HepG2 (cell line): ENCODE measurements around the gene MRPL34. TPM values are rescaled to one million over a fixed set of nuclear protein-coding genes. Genes with fewer than 3 reads are reported as not detected.

ENCODE experiments used
- ARID4A ChIP-seq: sonication (generic); formaldehyde crosslinking; IDR thresholded peaks from 2 replicates; pipeline ENCODE4 v1.5.0; 2020; ENCODE audit warnings: mild to moderate bottlenecking, missing genetic modification reagents, borderline replicate concordance
- CREBL2 ChIP-seq: sonication (generic); formaldehyde crosslinking; IDR thresholded peaks from 2 replicates; pipeline ENCODE4 v1.8.1; 2023; ENCODE audit warnings: missing genetic modification reagents, mild to moderate bottlenecking, borderline replicate concordance
- E2F2 ChIP-seq: sonication (generic); formaldehyde crosslinking; IDR thresholded peaks from 2 replicates; pipeline ENCODE4 v1.4.0; 2020; ENCODE audit warnings: missing genetic modification reagents, borderline replicate concordance
- FLYWCH1 ChIP-seq: sonication (generic); formaldehyde crosslinking; IDR thresholded peaks from 2 replicates; pipeline ENCODE4 v1.8.1; 2023; ENCODE audit warnings: mild to moderate bottlenecking, missing genetic modification reagents
- SIX4 ChIP-seq: sonication (generic); formaldehyde crosslinking; IDR thresholded peaks from 2 replicates; pipeline ENCODE4 v1.4.0; 2020; ENCODE audit warnings: missing genetic modification reagents
- SMAD9 ChIP-seq: sonication (generic); formaldehyde crosslinking; IDR thresholded peaks from 2 replicates; pipeline ENCODE4 v1.5.1; 2020; ENCODE audit warnings: mild to moderate bottlenecking, missing genetic modification reagents
- TAF15 ChIP-seq: fragments of 200-400 bp; formaldehyde crosslinking; IDR thresholded peaks from one replicate; pipeline ENCODE4 v1.6.1; 2018; ENCODE audit warnings: mild to moderate bottlenecking, low read depth, low read length; ENCODE audit not compliant: poor library complexity, severe bottlenecking
- TFDP1 ChIP-seq: IDR thresholded peaks from 2 replicates; pipeline ENCODE4 v1.6.1; 2016; ENCODE audit warnings: missing compliant biosample characterization, missing genetic modification reagents, borderline replicate concordance
- TOPORS ChIP-seq: sonication (generic); formaldehyde crosslinking; IDR thresholded peaks from 2 replicates; pipeline ENCODE4 v1.8.0; 2023; ENCODE audit warnings: mild to moderate bottlenecking, missing genetic modification reagents
- ZFP1 ChIP-seq: IDR thresholded peaks from 2 replicates; pipeline ENCODE4 v1.6.1; 2016
- ZMYM2 ChIP-seq: sonication (generic); formaldehyde crosslinking; IDR thresholded peaks from 2 replicates; pipeline ENCODE4 v1.8.0; 2022; ENCODE audit warnings: mild to moderate bottlenecking, missing genetic modification reagents
- ZNF609 ChIP-seq: sonication (generic); formaldehyde crosslinking; IDR thresholded peaks from 2 replicates; pipeline ENCODE4 v1.4.0; 2020; ENCODE audit warnings: mild to moderate bottlenecking, missing genetic modification reagents, borderline replicate concordance
- ZUFSP ChIP-seq: sonication (generic); formaldehyde crosslinking; IDR thresholded peaks from 2 replicates; pipeline ENCODE4 v1.9.0; 2021; ENCODE audit warnings: missing genetic modification reagents, mild to moderate bottlenecking, borderline replicate concordance
- polyA plus RNA-seq, 8 experiments: library from polyadenylated mRNA; depleted of rRNA in 3 of 8; stranded (reverse) in 7 of 8; unstranded in 1 of 8; fragments of >200 nt; fragmentation: Illumina TruSeq in 4 of 8; extraction: Trizol in 4 of 8; gene quantifications; 2 replicates each; pipeline versions ENCODE4 v1.2.1 to v1.2.3, GENCODE V29; 2011 to 2016; ENCODE audit warnings: low read depth in 4 of 8, missing spikeins in 1 of 8, mixed read lengths in 1 of 8; ENCODE audit not compliant: insufficient read depth in 1 of 8
- total RNA-seq, 5 experiments: library from RNA; depleted of rRNA; stranded (reverse); fragments of >200 nt; fragmentation: Illumina TruSeq; extraction: Trizol; gene quantifications; 2 replicates each; pipeline ENCODE4 v1.2.3, GENCODE V29; 2016; ENCODE audit warnings: low read depth in 1 of 5

MRPL34 gene
- total and polyA plus RNA-seq, 2 of the 13 experiments (the other 11 are each of a cell fraction or from before 2014, with no cell fraction given), result 74.0 to 77.3 TPM

GRCh38 chr19:17334414-17335409, 29.0 kb downstream of the MRPL34 start, which contains the start of gene ANO8 (continued):
- TF ChIP-seq TAF15 (peak; percentile 78), ARID4A (peak; percentile 94), ZUFSP (no peak), CREBL2 (no peak; the same call in 1 of the 2 replicates), FLYWCH1 (CRISPR knock-in tag) (no peak), TFDP1 (CRISPR knock-in tag) (no peak; the same call in 1 of the 2 replicates), TOPORS (CRISPR knock-in tag) (0 out of 2 replicates have a peak, but pooled peaks have one; percentile 80), ZMYM2 (CRISPR knock-in tag) (no peak), SMAD9 (CRISPR knock-in tag) (no peak), E2F2 (CRISPR knock-in tag) (no peak), ZFP1 (no peak), SIX4 (no peak), ZNF609 (CRISPR knock-in tag) (no peak)
